PFSK-1 (cell line): ENCODE measurements around the gene MAN1C1.

Experiments used
- FOXP2 ChIP-seq: optimal IDR thresholded peaks from 2 replicates; pipeline ENCODE3; 2011; ENCODE audit warnings: borderline replicate concordance, control low read depth, inconsistent platforms; ENCODE audit not compliant: insufficient read depth; ENCODE audit errors: extremely low read length, extremely low read depth
- POLR2AphosphoS5 ChIP-seq: IDR thresholded peaks from 2 replicates; pipeline ENCODE4 v1.6.1; 2012; ENCODE audit warnings: low read depth, mild to moderate bottlenecking, control low read depth, low read length, moderate library complexity
- SIN3A ChIP-seq: IDR thresholded peaks from 2 replicates; pipeline ENCODE4 v1.6.1; 2012; ENCODE audit warnings: mild to moderate bottlenecking, low read length, moderate library complexity, borderline replicate concordance; ENCODE audit not compliant: insufficient read depth
- TAF1 ChIP-seq: IDR thresholded peaks from 2 replicates; pipeline ENCODE4 v1.6.1; 2012; ENCODE audit warnings: low read length, control low read depth, borderline replicate concordance; ENCODE audit not compliant: insufficient read depth
- TF ChIP-seq, protein P1 (sequence below), 2 experiments: IDR thresholded peaks; 2 replicates each; pipeline versions ENCODE4 v1.6.1 to v1.8.0; 2011 to 2012; ENCODE audit warnings: low read depth in 2 of 2, low read length in 2 of 2, control low read depth in 1 of 2, inconsistent platforms in 1 of 2, mild to moderate bottlenecking in 1 of 2, moderate library complexity in 1 of 2; ENCODE audit not compliant: insufficient read depth in 1 of 2

GRCh38 chr1:25817840-25818501 is 201.4 kb downstream of the MAN1C1 start:
- TF ChIP-seq POLR2AphosphoS5 (no peak), FOXP2 (no peak), TAF1 (no peak), SIN3A (no peak)
- TF ChIP-seq, protein P1, sequence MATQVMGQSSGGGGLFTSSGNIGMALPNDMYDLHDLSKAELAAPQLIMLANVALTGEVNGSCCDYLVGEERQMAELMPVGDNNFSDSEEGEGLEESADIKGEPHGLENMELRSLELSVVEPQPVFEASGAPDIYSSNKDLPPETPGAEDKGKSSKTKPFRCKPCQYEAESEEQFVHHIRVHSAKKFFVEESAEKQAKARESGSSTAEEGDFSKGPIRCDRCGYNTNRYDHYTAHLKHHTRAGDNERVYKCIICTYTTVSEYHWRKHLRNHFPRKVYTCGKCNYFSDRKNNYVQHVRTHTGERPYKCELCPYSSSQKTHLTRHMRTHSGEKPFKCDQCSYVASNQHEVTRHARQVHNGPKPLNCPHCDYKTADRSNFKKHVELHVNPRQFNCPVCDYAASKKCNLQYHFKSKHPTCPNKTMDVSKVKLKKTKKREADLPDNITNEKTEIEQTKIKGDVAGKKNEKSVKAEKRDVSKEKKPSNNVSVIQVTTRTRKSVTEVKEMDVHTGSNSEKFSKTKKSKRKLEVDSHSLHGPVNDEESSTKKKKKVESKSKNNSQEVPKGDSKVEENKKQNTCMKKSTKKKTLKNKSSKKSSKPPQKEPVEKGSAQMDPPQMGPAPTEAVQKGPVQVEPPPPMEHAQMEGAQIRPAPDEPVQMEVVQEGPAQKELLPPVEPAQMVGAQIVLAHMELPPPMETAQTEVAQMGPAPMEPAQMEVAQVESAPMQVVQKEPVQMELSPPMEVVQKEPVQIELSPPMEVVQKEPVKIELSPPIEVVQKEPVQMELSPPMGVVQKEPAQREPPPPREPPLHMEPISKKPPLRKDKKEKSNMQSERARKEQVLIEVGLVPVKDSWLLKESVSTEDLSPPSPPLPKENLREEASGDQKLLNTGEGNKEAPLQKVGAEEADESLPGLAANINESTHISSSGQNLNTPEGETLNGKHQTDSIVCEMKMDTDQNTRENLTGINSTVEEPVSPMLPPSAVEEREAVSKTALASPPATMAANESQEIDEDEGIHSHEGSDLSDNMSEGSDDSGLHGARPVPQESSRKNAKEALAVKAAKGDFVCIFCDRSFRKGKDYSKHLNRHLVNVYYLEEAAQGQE (IDR thresholded peaks at IDR 0.05; ENCODE audit: insufficient read depth in 1 of 2, low read depth in 2 of 2, low read length in 2 of 2), result no peak
